ENCODE measurements around the gene PARP12.

Gene PARP12

DNA sequence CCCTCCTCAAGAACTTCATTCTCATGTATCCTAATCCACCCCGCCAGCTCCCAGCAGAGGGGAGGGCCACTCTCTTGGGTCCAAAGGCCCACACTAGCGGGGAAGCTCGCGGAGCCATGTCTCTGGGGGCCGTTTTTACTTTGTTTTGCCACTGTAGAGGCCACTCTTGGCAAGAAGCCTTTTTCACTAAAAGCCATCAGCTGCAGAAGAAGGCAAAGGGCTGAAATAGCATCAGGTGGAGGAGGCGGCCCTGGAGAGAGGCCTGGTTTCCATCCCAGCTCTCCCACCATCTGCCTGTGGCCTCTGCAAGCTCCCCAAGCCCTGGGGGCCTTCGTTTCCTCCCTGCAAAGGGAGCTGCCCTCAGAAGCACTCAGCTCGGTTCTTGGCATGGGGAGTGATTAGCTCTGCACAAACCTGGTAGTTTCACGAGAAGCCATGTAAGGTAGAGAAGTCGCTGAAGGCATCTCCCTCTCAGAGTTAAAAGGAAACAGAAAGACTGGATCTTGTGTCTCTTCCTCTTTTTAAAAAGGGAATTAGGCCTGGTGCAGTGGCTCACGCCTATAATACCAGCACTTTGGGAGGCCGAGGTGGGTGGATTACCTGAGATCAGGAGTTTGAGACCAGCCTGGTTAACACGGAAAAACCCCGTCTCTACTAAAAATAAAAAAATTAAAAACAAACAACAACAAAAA is 70.3 kb downstream of the PARP12 start:
- DNase-seq (ENCODE audit: low spot score) (no peak), FAIRE-seq (no peak)

- DNase-seq (ENCODE audit: low spot score) (no peak), FAIRE-seq (no peak)
Observed at GRCh38 chr7:139991911-139992310, 70.8 kb downstream of the PARP12 start.

GRCh38 chr7:139991269-139991666 is 71.5 kb downstream of the PARP12 start:
- DNase-seq (ENCODE audit: low spot score) = peak; percentile 25
- no peak for FAIRE-seq

GRCh38 chr7:139990571-139991268 is 72.0 kb downstream of the PARP12 start:
- DNase-seq (ENCODE audit: low spot score) = no peak
- FAIRE-seq = no peak

GRCh38 chr7:139990142-139990535 is 72.6 kb downstream of the PARP12 start:
- no peak for FAIRE-seq
- DNase-seq (ENCODE audit: low spot score) = no peak

GRCh38 chr7:139989366-139990141 is 73.2 kb downstream of the PARP12 start:
- DNase-seq (ENCODE audit: low spot score) (no peak), FAIRE-seq (no peak)

DNA sequence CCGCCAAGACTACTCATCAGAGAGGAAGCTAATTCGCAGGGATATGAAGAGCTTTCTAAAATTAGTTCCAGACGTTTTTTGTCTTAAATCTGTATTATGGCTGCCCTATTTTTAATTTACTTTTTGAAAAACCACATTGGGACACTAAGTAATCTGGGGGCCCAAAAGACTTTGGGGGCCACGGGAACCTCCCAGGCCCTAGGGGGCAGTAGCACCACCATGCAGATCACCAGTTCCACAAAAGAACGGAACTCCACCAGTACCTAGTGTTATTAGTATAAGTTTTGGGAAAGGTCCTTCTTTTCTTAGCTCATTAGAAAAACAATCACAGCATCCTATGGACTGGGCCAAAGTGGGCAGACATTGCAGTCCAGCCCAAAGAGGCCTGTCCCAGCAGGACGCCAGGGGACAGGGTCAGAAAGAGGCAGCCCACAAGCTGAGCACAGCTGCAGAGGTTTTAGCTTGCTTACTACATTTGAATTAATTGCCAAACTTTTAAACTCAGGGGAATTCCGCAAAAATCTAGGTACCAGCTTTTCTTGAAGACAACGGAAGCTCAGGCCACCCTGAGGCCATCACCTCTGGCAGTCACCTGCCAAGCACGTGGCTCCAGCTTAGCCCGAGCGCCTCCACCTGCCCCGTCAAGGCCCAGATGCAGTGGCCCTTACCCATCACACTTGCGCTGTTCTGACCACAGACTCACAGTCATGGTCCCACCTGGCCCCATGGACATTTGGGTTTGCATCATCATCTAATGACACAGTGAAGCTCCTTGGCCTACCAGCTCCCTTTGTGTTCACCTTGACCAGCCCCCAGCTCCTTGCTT is 74.8 kb downstream of the PARP12 start:
- FAIRE-seq = no peak
- no peak for DNase-seq (ENCODE audit: low spot score)

DNA sequence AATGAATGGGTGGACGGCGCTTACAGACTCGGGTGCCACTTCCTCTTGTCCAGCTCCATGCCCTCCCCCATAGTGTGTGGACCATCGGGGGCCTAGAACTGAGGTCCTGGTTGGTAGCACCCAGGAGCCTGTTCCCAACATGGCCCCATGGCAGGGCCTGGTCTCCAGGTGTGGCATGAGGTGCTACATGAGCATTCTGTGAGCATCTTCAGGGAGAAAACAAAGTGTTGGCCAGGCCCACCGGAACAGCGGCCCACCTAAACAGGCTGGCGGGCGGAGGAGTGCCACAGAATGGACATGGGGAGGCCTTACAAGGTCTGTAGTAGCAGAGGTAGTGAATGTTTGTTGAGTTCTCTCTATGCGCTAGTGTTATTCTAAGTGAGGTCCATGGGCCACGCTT is 76.9 kb downstream of the PARP12 start:
- DNase-seq (ENCODE audit: low spot score) (no peak), FAIRE-seq (no peak)

DNA sequence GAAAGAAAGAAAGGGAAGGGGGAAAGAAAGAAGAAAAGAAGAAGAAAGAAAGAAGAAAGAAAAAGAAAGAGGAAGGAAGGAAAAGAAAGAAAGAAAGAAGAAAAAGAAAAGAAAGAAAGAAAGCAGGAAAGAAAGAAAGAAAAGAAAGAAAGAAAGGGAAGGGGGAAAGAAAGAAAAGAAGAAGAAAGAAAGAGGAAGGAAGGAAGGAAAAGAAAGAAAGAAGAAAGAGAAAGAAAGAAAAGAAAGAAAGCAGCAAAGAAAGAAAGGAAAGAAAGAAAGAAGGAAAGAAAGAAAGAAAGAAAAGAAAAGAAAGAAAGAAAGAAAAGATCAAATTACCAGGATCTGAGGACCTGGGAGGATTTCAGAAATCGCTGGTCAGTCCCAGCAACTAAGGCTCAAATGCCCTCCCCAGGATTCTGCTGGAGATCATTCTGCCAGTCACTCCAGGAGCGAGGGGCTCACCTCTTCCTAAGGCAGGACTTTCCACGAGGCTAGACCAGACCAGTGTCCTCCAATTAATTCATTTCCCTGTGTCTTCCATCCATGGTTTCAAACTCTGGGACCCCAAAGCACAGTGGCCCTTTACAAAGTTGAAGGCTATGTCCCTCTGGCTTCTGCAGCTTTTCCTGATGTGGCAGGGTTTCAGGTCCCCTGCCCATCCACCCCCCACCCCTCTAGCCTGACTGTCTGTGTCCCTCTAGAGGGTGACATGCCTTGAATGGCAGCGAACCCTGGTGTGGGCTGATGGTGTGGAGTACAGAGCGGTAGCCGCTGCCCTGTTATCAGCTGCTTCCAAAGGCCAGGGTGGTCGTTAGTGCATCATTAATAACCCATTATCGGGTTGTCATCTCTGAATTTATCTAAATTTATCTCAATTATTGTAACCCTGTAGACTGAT is 77.9 kb downstream of the PARP12 start:
- FAIRE-seq (no peak), DNase-seq (ENCODE audit: low spot score) (no peak)

DNA sequence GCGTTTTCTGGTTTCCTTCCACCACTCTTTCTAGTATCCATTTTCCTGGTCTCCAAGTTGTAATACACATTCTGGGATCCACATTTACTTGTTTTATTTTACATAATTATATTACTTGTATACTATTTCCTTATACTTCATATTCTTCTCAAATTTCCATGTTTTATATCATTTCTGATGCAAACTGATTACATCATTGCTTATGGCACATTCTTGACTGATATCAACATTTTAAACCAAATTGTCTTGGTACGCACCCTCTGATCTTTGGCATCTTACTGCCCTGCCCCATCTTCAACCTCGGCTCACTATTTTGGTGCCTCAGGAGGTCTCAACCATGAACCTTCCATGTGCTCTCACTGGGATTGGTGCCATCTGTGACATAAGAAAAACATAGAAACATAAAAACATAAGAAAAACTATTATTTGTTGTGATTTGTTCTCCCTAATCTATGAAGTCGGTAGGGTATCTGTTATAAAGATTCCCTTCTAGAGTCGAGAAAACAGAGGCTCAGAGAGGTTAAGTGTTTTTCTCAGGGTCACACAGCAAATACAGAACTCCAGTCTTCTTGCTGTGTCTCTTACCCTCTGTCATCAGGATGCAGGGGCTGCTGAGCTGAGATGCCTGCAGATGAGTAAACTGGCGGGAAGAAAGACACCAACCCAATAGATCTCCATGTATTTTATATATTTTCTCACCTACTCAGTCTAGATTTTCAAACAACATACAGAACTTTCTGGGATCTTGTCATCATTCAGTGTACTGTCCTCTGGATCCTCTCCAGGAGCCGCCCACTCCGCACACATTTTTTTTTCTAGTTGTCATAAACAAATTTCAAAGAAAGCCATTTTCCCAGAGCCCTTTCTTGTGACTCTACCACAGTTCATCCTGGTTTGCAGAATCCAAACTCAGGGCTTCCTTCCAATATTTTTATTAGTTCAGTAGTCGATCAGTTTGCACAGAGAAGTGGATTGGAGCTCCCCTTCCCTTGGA is 79.5 kb downstream of the PARP12 start:
- FAIRE-seq (no peak), DNase-seq (ENCODE audit: low spot score) (no peak)

DNA sequence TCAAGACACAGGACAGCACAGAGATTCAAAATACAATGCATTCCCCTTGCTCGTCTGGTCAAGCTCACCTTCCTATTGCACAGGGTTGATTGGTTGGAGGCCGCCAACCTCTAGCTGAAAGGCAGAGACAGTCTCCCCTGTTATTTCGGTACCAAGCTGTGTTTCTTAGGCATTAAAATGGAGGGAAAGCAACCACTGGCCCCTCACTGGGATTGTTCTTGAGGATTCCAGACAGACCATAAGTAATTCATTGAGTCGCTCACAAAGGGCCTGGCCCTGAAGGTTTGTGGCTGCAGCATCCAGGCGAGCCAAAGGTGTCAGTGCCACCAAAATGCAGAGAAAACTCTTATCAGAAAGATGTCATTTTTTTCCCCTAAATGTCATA is 81.2 kb downstream of the PARP12 start:
- DNase-seq (ENCODE audit: low spot score) = no peak
- FAIRE-seq = no peak

GRCh38 chr7:139976838-139977656 is 85.7 kb downstream of the PARP12 start:
- no peak for DNase-seq (ENCODE audit: low spot score)
- no peak for FAIRE-seq

- DNase-seq (ENCODE audit: low spot score) = no peak
- FAIRE-seq = no peak
Observed at GRCh38 chr7:139976055-139976837, 86.5 kb downstream of the PARP12 start.

GRCh38 chr7:139974179-139974811 is 88.5 kb downstream of the PARP12 start:
- FAIRE-seq = no peak

More at GRCh38 chr7:139974179-139974811, 88.5 kb downstream of the PARP12 start:
- no peak for DNase-seq (ENCODE audit: low spot score)
